Stromal cell of bone marrow (primary cell): ENCODE measurements around the gene RUNX2.
A peak's percentile ranks its signal among the peaks of the same experiment; 100 is the strongest.

Source experiments
- DNase-seq: peaks from one replicate; pipeline ENCODE4 v3.0.0-alpha.2; 2012; ENCODE audit warnings: low read depth

RUNX2 gene

GRCh38 chr6:45675634-45676033 lies 347.5 kb downstream of the RUNX2 start:
- DNase-seq = no peak

- DNase-seq = no peak
Measured at GRCh38 chr6:45676380-45676779, 348.2 kb downstream of the RUNX2 start.

- no peak for DNase-seq
Measured at GRCh38 chr6:45677381-45678284, 349.5 kb downstream of the RUNX2 start.

- no peak for DNase-seq
Measured at GRCh38 chr6:45678285-45678607, 350.1 kb downstream of the RUNX2 start.

GRCh38 chr6:45679163-45679562 lies 351.0 kb downstream of the RUNX2 start:
- DNase-seq = no peak

GRCh38 chr6:45679631-45680030 lies 351.5 kb downstream of the RUNX2 start:
- no peak for DNase-seq

DNA sequence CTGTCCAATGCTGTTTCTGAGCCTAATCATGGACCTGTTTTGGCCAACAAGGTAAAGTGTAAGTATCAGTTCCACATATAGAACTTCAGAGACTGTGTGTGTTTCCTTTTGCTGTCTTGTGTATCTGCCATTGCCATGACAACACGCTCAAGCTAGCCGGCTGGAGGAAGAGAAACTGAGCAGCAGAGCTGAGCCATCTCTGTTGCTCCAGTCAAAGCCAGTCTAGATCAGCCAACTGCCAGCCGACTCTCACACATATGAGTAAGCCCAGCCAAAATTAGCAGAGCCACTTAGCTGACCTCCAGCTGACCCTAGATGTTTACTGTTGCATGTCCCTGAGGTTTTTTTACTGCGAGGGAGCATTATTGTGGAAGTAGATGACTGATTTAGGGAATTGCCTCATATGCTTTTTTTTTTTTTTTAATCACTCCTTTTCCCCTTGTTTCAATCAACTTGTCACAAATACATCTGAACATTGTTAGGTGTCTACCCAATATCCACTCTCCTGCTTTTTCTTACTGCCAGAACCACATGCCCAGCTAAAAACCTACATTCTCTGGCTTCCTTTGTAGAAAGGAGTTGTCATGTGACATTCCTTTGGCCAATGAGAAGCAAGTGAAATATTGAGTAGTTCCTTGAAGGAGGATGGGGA lies 353.9 kb downstream of the RUNX2 start:
- no peak for DNase-seq

DNA sequence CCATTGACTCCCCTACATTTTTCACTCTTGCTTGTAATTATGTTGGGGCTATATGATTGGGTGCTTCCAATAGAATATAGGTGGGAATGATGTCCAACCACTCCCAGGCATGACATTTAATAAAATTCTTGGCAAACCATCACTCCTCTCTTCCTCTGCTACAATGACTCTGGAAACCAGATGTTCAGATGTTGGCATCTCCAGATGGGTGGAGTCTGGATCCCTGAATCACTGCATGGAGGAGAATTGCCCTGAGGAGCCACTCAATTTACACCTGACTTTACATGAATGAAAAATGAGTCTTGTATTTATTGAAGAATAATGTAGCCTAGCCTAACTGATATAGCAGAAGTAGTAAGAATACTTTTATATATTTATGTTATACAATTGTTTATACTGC lies 356.3 kb downstream of the RUNX2 start:
- no peak for DNase-seq

- no peak for DNase-seq
Measured at GRCh38 chr6:45685076-45685475, 356.9 kb downstream of the RUNX2 start.

GRCh38 chr6:45686841-45687569 lies 358.9 kb downstream of the RUNX2 start:
- DNase-seq = no peak

- DNase-seq = no peak
Measured at GRCh38 chr6:45687570-45687969, 359.4 kb downstream of the RUNX2 start.

- no peak for DNase-seq
Measured at GRCh38 chr6:45688180-45688579, 360.1 kb downstream of the RUNX2 start.

- DNase-seq = no peak
Measured at GRCh38 chr6:45689926-45690615, 361.9 kb downstream of the RUNX2 start.

GRCh38 chr6:45690846-45691245 lies 362.7 kb downstream of the RUNX2 start:
- no peak for DNase-seq

DNA sequence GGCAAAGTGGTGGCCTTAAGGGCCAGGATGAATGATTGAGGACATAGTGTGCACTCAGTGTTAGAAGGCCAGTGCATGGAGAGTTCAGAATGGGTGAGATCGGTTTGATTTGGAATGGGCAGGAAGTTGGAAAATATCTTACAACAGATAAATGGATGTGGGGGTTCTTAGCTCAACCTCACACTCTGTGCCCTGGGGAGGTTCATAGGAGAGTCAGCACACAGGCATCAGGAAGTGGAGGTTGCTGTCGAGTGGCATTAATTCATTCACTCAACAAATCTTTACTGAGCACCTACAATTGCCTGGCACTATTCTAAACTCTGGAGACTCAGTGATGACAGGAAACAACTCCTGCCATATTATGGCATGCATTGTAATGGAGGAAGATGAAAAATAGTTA lies 363.3 kb downstream of the RUNX2 start:
- no peak for DNase-seq

GRCh38 chr6:45692021-45692420 lies 363.9 kb downstream of the RUNX2 start:
- no peak for DNase-seq

DNA sequence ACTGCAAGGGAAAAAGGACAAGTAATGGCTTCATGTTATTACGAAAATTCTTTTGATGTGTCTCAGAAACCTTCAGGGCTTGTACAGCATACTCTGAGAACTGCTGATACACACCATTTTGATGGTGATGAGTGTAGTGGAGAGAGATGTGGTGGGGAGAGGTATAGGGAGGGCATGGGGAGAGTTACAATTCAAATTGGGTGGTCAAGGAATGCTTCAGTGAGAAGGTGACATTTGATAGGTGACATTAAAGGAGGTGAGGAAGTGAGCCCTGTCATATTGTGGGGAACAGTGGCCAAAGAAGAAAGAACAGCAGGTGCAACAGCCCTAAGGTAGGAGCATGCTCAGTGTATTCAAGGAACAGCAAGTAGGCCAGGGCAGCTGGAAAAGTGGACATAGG lies 368.6 kb downstream of the RUNX2 start:
- DNase-seq = no peak

DNA sequence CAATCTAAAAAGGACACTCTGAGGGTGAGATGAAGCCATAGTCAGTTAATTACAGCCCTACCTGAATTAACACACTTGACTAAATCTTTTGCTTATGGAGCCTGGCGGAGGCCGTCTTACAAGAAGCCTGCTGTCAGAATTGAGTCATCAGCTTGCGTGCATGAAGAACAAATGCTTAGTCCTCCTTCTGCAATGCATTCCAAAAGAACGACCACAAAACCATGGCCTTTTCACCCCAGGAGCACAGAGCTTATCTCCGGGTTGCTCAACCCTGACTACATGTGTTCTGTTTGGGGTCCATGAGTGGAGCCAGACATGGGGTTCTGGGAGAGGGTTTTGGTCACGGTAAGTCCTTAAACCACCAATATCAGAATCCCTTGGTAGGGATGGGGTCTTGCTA lies 369.5 kb downstream of the RUNX2 start:
- DNase-seq = peak; percentile 83

GRCh38 chr6:45698046-45698445 lies 369.9 kb downstream of the RUNX2 start:
- no peak for DNase-seq

DNA sequence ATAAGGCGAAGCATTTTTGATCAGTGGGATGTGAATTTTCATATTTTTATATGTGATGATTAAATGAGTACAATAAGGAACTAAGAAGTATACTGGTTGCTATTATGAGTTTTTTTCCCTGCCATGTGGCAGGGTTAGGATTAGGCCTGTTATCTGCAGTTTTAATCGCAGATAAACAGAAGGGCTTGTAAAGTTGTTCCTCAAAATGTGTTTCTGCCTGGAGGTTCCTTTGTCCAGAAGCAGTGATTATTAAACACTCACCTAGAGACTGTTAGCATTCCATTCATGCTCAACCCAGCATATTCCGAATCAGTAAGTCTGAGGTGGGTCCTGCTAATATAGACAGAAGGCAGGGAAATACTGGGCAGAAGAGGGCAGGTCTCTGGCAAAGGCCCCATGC lies 371.5 kb downstream of the RUNX2 start:
- no peak for DNase-seq

- DNase-seq = no peak
Measured at GRCh38 chr6:45702849-45703739, 375.0 kb downstream of the RUNX2 start.
